ENCODE measurements around the gene DCP1B.

The DCP1B gene

DNA sequence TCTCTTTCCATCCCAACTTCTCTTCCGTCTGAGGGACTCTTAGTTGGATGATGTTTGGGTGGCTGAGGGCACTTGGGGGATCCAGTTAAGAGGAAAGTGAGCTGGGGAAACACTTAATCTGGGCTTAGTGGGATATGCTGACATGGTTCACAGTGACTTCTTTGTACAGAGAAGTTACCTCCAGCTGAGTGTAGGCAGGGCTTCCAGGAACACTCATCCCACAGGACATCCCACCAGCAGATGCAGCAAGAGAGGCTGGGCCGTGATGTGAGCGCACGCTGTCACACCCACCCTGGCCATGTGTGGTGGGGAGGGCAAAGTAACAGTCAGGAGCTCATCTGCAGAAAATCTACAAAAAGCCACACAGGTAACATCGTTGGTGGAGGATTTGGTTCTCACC, 85.0 kb downstream of the DCP1B start:
- no peak for DNase-seq (ENCODE audit: low spot score)
- ChIA-PET CTCF (interaction anchor here (0.6 kb wide), 1 partner anchor 551 kb away, joined by 3 read pairs; no protein-coding TSS in a partner anchor), POLR2A (ENCODE audit: low non-redundant PET) (no interaction called here)
- TF ChIP-seq, protein P1, sequence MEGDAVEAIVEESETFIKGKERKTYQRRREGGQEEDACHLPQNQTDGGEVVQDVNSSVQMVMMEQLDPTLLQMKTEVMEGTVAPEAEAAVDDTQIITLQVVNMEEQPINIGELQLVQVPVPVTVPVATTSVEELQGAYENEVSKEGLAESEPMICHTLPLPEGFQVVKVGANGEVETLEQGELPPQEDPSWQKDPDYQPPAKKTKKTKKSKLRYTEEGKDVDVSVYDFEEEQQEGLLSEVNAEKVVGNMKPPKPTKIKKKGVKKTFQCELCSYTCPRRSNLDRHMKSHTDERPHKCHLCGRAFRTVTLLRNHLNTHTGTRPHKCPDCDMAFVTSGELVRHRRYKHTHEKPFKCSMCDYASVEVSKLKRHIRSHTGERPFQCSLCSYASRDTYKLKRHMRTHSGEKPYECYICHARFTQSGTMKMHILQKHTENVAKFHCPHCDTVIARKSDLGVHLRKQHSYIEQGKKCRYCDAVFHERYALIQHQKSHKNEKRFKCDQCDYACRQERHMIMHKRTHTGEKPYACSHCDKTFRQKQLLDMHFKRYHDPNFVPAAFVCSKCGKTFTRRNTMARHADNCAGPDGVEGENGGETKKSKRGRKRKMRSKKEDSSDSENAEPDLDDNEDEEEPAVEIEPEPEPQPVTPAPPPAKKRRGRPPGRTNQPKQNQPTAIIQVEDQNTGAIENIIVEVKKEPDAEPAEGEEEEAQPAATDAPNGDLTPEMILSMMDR (conservative IDR thresholded peaks at IDR 0.05; ENCODE audit: low read depth), result no peak
- no peak overlapping the region for H3K27ac ChIP-seq

GRCh38 chr12:1918884-1919236, 85.4 kb downstream of the DCP1B start:
- POLR2A ChIA-PET (ENCODE audit: low non-redundant PET), result no interaction called here
- H3K27ac ChIP-seq, result no peak overlapping the region
- CTCF ChIA-PET, result interaction anchor here (0.6 kb wide), 1 partner anchor 551 kb away, joined by 3 read pairs; no protein-coding TSS in a partner anchor
- DNase-seq (ENCODE audit: low spot score), result no peak
- TF ChIP-seq, protein P1 (conservative IDR thresholded peaks at IDR 0.05; ENCODE audit: low read depth), result no peak

DNA sequence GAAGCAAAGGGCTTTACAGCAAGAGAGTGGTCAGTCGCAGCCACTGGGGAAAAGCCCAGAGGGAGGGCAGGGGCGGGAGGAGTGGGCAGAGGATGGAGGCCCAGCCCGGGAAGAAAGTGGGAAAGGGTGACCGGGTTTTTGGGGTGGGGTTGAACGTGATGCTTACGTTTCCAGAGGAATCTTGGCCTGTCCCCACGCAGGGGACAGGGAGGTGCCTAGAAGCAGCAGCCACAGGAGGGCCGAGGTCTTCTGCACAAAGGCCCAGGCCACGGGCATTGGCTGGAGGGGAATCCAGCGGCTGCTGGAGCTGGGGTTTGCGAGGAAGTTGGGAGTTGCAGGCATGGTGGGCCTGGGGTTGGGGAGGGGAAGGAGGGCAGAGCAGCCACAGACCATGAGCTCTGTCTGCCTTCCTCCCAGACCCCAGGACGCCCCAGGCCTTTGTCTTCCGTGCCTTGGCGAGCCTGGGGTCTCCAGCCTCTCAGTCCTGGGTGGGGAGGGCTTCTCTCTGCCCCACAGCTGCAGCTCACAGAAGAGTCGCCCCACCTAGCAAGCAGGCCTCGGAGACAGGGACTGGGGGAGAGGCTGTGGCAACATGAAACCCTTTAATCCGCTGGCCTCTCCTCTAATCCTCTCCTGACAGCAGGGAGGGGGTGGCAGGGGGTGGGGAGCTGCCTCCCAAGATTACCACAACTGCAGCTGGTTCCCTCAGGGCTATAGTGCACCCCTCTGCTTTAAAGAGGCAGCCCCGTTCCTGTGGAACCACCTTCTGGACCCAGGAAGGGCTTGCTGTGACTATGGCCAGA, 86.0 kb downstream of the DCP1B start, which contains the start of gene CACNA2D4:
TSS of gene CACNA2D4 (minus strand) at position 572 of the 803 bp plus-strand sequence. CDS start at position 393, 179 bp downstream.
- H3K27ac ChIP-seq, result no peak within 1 kb of the TSS
- TF ChIP-seq, protein P1 (conservative IDR thresholded peaks at IDR 0.05; ENCODE audit: low read depth), result no peak
- DNase-seq (ENCODE audit: low spot score), result no peak
- ChIA-PET POLR2A (ENCODE audit: low non-redundant PET) (no interaction called here), CTCF (interaction anchor here (0.6 kb wide), 1 partner anchor 21 kb away, joined by 3 read pairs; no protein-coding TSS in a partner anchor)

DNA sequence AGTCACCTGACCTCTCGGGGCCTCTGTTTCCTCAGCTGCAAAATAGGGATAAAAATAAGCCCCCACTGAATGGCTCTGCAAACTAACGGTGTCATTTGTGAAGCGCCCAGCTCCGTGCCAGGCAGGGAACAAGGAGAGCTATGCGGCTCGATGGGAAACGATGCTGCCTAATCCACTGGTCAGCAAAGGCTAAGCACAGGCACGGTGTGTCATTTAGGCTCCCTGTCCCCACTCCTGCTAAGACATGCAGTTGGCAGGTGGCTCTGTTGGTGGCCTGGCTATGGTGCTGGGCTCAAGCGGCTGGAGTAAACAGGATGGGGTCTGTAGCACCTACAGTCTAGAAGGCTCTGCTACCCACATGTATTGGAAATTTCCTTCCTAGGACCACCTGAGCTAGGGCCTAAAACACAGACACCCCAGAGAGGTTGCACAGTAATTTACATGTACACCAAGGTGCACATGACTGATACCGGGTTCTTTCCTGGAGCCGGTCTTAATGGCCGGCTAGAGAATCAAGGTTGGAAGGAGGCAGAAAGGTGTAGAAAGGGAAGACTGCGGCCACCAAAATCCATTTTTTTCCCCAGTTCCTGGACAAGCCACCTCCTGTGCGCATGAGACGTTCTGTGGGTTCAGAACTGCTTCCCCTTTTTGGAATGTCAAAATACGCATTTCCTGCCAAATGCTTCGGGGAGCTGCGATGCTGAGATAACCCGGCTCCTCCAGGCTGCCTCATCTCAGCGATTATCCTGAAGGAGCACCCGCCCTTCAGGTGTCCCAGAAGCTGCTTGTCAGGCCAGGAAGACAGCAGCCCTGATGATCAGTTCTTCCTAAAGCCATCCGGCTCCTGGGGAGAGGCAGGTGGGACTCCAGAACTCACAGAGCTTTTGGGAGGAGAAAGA, 86.8 kb downstream of the DCP1B start:
- ChIA-PET CTCF (interaction anchor here (0.6 kb wide), 1 partner anchor 20 kb away, joined by 3 read pairs; no protein-coding TSS in a partner anchor), POLR2A (ENCODE audit: low non-redundant PET) (no interaction called here)
- DNase-seq (ENCODE audit: low spot score), result no peak
- TF ChIP-seq, protein P1 (conservative IDR thresholded peaks at IDR 0.05; ENCODE audit: low read depth), result no peak
- no peak overlapping the region for H3K27ac ChIP-seq

GRCh38 chr12:1916371-1917171, 87.7 kb downstream of the DCP1B start:
- TF ChIP-seq, protein P1 (conservative IDR thresholded peaks at IDR 0.05; ENCODE audit: low read depth), result no peak
- POLR2A ChIA-PET (ENCODE audit: low non-redundant PET), result no interaction called here
- DNase-seq (ENCODE audit: low spot score), result no peak
- H3K27ac ChIP-seq, result no peak overlapping the region
- CTCF ChIA-PET, result interaction anchor here (1.3 kb wide), 1 partner anchor 23 kb away, joined by 4 read pairs; no protein-coding TSS in a partner anchor
